Fibroblast of the aortic adventitia (primary cell): ENCODE data around the gene MED27. TPM values are rescaled to one million over a fixed set of nuclear protein-coding genes. Genes with fewer than 3 reads are reported as not detected.
"Not testable (repeated sequence)": the region's sequence is repeated elsewhere in the genome, so short reads cannot be mapped to it uniquely, and the experiment has no call there.

ENCODE experiments used
- DNase-seq: peaks from one replicate; pipeline ENCODE4 v3.0.0-alpha.2; 2010; ENCODE audit warnings: low read depth
- H3K4me3 ChIP-seq: 2 replicates; pipeline ENCODE4 v1.5.1; 2011; ENCODE audit warnings: low read depth, mild to moderate bottlenecking, control low read depth, low read length, moderate library complexity
- total RNA-seq: library from RNA; depleted of rRNA; stranded (reverse); fragments of >200 nt; gene quantifications from 2 replicates; pipeline ENCODE4 v1.2.3, GENCODE V29; 2012; ENCODE audit warnings: low replicate concordance
- TF ChIP-seq, protein P1 (sequence below): IDR thresholded peaks from 2 replicates; pipeline ENCODE4 v1.5.1; 2011; ENCODE audit warnings: mild to moderate bottlenecking, low read length, control low read depth, inconsistent platforms; ENCODE audit not compliant: insufficient read depth

Gene MED27
- total RNA-seq, 1 donor, result 29.4 TPM

DNA sequence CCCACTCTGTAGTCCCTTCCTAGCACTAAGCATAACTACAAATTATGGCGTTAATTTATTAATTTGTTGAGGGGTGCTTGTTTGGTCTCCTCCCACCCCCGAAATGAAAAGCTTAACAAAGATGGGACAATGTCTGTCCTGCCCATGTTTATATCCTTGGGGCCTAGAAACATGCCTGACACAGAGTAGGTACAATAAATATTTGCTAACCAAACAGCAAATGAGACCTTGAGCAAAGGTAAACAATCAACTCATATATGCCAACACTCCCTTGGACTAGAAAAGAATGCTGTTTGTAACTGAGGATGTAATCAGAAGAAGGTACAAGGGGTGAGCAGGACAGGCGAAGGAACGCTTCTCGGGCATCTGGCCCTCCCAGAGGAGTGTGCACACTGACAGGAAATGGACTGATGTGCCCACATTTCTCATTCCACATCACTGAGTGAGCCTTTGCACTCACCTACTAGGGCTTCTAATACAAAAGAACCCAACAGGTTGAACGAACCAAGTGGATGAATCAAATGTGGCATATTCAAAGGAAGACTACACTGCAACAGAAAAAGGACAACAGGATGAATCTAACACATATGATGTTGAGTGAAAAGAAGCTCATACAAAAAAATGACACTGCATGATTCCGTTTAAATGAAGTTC lies 66.8 kb downstream of the MED27 start:
- DNase-seq, result no peak
- H3K4me3 ChIP-seq, result no peak overlapping the region
- TF ChIP-seq, protein P1, sequence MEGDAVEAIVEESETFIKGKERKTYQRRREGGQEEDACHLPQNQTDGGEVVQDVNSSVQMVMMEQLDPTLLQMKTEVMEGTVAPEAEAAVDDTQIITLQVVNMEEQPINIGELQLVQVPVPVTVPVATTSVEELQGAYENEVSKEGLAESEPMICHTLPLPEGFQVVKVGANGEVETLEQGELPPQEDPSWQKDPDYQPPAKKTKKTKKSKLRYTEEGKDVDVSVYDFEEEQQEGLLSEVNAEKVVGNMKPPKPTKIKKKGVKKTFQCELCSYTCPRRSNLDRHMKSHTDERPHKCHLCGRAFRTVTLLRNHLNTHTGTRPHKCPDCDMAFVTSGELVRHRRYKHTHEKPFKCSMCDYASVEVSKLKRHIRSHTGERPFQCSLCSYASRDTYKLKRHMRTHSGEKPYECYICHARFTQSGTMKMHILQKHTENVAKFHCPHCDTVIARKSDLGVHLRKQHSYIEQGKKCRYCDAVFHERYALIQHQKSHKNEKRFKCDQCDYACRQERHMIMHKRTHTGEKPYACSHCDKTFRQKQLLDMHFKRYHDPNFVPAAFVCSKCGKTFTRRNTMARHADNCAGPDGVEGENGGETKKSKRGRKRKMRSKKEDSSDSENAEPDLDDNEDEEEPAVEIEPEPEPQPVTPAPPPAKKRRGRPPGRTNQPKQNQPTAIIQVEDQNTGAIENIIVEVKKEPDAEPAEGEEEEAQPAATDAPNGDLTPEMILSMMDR, result no peak

DNA sequence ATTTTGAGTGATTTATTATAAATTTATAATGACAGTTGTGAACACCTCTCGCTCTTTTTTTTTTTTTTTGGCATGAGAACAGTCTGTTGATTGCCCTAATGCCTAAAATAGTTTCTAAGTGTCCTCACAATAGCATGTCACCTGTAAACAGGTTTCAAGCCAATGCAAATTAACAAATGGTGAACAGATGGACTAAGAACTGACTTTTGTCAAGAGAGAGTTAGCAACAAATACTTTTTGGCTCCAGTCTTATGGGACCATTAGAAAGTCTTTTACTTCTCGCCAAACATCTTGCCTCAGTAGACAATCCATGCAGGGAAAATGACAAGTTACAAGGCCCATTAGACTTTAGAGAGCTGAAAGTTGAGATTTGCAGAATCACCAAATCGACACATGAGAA lies 67.8 kb downstream of the MED27 start:
- TF ChIP-seq, protein P1, result no peak
- DNase-seq, result no peak
- no peak overlapping the region for H3K4me3 ChIP-seq

DNA sequence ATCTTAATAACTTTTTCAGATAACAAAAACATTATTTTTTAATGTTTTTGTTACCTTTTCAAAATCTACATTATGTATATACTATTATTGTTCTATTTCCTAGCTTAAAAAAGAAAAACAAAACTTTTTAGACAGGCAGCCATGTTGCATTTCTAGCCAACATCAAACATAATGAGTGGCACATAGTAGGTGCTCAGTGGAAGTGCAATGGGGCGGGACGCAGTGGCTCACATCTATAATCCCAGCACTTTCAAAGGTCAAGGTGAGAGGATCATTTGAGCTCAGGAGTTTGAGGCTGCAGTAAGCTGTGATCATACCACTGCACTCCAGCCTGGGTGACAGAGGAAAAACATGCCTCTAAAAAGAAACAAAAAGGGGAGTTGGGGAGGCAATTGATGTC lies 68.4 kb downstream of the MED27 start:
- TF ChIP-seq, protein P1, result no peak
- DNase-seq, result no peak
- H3K4me3 ChIP-seq, result no peak overlapping the region

DNA sequence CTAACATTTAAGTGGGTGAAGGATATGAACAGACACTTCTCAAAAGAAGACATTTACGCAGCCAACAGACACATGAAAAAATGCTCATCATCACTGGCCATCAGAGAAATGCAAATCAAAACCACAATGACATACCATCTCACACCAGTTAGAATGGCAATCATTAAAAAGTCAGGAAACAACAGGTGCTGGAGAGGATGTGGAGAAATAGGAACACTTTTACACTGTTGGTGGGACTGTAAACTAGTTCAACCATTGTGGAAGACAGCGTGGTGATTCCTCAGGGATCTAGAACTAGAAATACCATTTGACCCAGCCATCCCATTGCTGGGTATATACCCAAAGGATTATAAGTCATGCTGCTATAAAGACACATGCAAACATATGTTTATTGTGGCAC lies 69.5 kb downstream of the MED27 start:
- not testable (repeated sequence) for H3K4me3 ChIP-seq, DNase-seq

DNA sequence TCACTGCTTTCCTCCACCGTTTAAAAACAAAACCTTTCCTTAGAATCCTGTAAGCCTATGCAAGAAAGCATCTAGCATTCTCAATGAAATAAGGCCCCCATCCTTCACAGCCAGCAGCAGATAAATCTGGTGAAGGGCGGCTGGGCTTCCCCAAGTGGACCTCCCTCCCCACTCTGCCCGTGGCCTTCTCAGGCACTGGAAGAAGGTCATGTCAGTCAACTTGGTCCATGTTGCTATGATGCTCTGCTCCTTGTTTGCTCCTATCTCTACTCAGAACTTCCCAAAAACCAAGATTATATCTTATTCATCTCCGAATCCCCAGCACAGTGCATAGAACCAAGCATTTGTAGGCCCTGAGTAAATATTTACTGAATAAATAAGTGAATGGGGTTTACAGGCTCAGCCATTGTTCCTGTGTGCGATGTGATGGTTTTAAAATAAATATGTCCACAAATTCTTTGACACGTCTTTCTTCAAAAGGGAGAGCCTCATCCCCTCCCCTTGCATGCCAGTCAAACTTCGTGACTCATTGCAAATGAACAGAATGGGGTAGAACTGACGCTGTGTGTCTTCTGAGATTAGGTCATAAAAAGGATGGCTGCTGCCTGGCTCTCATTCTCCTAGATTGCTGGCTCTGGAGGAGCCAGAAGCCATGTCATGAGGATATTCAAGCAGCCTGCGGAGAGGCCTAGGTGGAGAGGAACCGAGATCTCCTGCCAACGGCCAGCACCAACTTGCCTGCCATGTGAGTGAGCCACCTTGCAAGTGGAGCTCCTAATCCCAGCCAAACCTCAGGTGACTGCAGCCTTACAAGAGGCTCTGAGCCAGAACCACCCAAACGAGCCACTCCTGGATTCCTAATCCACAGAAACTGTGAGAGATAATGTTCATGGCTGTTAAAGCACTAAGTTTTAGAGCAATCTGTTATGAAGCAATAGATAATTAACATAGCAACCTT lies 70.5 kb downstream of the MED27 start:
- no peak overlapping the region for H3K4me3 ChIP-seq
- TF ChIP-seq, protein P1, result no peak
- no peak for DNase-seq

DNA sequence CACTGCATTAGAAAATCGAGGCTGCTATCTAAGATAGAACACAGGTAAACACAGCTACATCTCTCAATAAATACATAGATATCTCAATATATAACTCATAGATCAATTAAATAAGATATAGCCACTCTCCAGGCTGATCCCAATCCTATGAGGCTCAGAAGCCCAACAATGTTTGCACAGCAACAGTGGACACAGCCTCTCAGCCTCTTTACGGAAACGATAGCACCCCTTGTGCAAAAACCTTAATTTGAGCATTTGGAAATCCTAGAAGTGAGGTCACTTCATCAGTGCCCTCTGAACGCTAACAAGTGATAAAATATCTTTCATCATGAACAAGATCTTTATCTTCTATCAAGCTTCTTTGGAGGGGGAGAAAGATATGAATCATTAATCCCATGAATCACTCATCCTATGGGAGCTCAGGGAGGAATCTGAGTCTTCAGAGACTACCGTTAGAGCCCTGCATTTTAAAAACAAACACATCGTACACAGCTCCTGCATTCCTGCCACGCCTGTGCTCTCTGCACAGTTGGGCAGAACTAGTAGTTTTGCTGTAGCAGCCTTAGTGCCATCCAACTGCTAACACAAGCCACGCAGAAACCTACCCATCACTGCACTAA lies 71.4 kb downstream of the MED27 start:
- no peak overlapping the region for H3K4me3 ChIP-seq
- TF ChIP-seq, protein P1, result no peak
- DNase-seq, result peak; percentile 28
